T47D (cell line): ENCODE data around the gene ADGRG4.

Experiments used
- DNase-seq, 2 experiments: peaks; one replicate each; pipeline versions ENCODE4 v3.0.0 to v3.0.0-alpha.2; 2011 to 2012; ENCODE audit warnings: low read depth in 1 of 2, low spot score in 1 of 2
- JUND ChIP-seq: IDR thresholded peaks from 2 replicates; pipeline ENCODE4 v1.6.1; 2012; ENCODE audit warnings: low read depth
- in situ Hi-C: cut with HindIII; loops from 2 replicates; pipeline ENCODE4 v1.10.0; 2016; ENCODE audit warnings: low sequenced_read_pairs, low pct_unique_long_range_greater_than_20kb

Gene ADGRG4

DNA sequence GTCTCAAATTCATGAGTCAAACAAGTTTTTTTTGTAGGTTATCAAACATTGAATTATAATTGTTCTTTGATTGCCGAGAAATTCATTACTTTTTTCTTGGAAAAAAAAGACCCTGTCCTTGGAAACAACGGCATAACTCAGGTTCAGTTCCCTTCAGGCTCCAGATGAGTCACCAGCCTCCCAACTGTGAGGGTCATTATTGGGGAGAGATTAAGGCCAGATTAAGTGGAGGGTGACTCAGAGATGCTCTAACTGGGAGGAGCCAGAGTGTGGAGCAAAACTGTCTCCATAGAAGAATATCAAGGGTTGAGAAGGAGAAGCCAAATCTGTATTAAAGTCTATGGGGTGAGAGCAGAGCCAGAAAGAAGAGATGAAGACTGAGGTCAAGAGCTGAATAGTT, 9.6 kb downstream of the ADGRG4 start:
- in situ Hi-C loops = no loop called here
- no peak for TF ChIP-seq JUND
- no peak for DNase-seq

DNA sequence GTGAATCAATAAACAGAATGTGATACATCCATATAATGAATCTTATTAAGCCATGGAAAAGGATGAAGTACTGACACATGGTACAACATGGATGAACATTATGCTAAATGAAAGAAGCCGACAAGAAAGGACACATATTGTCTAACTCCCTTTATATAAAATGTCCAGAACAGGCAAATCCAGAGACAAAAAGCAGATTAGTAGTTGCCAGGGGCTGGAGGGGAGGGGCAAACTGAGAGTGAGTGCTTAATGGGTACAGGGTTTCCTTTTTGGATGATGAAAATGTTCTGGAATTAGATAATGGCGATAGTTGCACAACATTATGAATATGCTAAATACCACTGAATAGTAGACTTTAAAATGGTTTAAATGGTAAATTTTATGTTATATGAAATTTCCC, 17.4 kb downstream of the ADGRG4 start:
- no peak for DNase-seq
- no peak for TF ChIP-seq JUND
- in situ Hi-C loops = no loop called here

DNA sequence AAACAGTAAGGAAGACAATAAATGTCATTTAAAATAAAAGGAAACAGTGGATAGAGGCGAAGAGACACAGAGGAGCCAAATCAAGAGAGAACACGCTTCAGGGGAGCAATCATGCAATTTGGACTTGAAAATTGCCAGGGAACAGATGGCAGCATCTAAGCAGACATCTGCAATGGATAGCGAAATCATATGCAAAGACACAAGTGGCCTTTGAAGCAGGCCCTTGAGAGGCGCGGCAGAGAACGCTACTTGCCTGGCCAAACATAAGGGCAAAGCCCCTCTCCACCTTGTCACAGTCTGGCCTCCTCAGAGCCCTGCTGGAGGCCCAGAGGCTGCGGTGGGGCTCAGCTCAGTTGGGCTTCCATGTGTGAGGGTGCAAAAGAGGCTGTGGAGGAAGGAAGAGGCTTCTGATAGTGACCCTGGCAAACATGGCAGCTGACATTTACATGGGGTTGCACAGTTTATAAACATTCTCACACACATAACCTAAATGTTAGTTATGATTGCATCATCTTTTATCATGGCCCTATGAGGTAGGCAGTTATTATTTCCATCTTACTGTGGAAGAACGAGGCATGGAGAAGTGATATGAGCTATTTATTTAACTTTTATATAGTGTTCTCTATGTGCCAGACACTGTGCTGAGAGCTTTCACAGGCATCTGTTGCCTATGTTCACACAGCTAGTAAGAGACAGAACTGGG, 18.3 kb downstream of the ADGRG4 start:
- in situ Hi-C loops = no loop called here
- DNase-seq = no peak
- no peak for TF ChIP-seq JUND

DNA sequence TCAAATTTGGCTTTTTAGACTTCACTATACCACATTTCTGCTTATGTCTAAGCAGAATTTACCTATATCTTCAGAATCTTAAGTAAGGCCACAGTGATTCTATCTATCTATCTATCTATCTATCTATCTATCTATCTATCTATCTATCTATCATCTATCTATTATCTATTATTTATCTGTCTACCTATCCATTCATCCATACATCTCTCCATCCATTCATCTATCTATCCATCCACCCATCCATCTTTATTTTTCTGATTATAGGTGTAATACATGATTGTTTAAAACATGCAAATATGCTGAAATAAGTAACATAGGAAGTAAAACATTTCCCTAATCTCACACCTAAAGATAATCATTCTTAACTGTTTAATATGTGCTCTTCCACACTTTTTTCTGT, 18.8 kb downstream of the ADGRG4 start:
- no peak for DNase-seq
- in situ Hi-C loops = no loop called here
- TF ChIP-seq JUND = no peak

DNA sequence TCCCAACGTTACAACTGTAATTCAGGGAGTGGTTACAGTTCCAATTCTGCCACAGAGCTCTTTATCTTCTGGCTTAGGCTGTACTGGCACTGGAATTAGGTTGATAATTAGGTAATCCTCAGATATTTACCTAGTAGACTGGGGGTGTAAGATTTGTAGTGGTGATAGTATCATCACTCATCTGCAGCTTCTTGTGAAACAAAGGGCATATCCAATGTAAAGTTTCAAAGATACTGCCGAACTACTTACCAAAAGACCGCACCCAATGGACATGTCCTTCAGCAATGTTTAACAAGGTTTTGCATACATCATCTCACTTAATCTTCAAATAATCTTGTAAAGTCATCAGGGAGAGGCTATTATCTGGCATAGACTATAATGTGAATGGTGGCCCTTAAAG, 20.8 kb downstream of the ADGRG4 start:
- no peak for DNase-seq
- TF ChIP-seq JUND = no peak
- in situ Hi-C loops = no loop called here

DNA sequence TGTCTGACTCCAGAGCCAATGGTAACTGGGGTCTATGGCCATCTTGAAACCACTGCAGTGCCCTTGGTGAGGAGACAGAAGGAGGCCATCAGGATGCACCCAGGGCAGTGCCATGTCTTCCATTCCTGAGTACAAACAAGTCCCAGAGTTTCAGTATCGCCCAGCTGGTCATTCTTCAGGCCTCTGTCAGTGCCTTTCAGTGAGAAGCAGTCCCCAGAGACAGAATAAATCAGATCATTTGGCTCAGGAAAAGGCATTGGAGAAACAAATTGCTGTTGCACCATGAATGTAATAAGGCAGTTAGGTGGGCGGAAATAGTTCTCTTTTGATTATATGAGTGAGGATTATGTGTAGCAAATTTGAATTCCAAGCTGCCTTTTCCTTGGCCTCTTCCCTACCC, 21.3 kb downstream of the ADGRG4 start:
- in situ Hi-C loops = no loop called here
- no peak for DNase-seq
- TF ChIP-seq JUND = no peak

GRCh38 chrX:136325377-136325776, 24.6 kb downstream of the ADGRG4 start:
- DNase-seq = no peak
- in situ Hi-C loops = no loop called here
- TF ChIP-seq JUND = no peak

- no peak for DNase-seq
- TF ChIP-seq JUND = no peak
- in situ Hi-C loops = no loop called here
Measured at GRCh38 chrX:136328933-136329332, 28.2 kb downstream of the ADGRG4 start.

DNA sequence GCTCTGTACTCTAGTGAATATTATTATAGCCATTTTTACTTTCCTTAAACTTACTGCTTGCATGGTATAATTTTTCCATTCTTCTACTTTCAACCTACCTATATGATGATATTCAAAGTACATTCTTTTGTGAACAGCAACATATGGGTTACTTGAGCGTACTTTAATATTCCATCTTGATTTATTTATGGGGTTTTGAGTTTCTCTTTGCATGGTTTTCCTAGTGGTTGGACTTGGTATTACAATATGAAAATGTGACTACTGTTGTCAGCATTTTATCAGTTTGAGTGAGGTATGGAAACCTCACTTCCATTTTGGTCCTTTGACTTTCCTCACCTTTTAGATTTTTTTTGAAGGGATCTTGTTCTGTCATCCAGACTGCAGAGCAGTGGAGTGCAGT, 35.9 kb downstream of the ADGRG4 start:
- no peak for TF ChIP-seq JUND
- DNase-seq = no peak

DNA sequence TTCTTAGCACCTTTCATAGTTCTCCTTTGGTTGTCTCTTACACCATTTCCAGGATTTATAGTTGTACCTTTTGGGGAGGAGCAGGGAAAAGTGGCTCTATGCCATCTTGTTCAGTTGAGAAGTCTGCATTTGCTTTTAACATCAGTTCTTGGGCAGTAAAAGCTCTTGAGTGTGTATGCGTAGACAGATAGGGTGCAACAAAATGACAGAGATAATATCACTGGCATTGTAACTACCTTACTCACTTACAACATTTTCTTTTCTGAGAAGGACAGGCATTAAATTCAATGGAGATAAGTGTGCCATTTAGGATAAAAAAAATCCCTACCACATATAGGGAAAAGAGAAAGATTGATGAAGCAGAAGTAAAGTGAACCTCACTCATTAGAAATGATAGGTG, 38.9 kb downstream of the ADGRG4 start:
- no peak for TF ChIP-seq JUND
- no peak for DNase-seq
- in situ Hi-C loops = no loop called here

More for the DNA sequence above, 35.9 kb downstream of the ADGRG4 start:
- in situ Hi-C loops = no loop called here

- no peak for DNase-seq
- TF ChIP-seq JUND = no peak
- in situ Hi-C loops = no loop called here
Measured at GRCh38 chrX:136344320-136344719, 43.6 kb downstream of the ADGRG4 start.

GRCh38 chrX:136346506-136346905, 45.7 kb downstream of the ADGRG4 start:
- in situ Hi-C loops = no loop called here

DNA sequence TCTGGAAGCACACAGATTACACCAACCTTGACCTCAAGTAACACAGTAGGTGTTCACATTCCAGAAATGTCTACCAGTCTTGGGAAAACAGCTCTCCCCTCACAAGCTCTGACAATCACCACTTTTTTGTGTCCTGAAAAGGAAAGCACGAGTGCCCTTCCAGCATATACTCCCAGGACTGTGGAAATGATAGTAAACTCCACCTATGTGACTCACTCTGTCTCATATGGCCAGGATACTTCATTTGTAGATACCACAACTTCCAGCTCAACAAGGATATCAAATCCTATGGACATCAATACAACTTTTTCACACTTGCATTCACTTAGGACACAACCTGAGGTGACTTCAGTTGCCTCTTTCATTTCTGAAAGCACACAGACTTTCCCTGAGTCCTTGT, 46.9 kb downstream of the ADGRG4 start:
- no peak for TF ChIP-seq JUND
- DNase-seq = no peak
- in situ Hi-C loops = no loop called here

More at GRCh38 chrX:136346506-136346905, 45.7 kb downstream of the ADGRG4 start:
- no peak for TF ChIP-seq JUND
- DNase-seq = no peak

GRCh38 chrX:136353526-136354093, 52.8 kb downstream of the ADGRG4 start:
- TF ChIP-seq JUND = no peak
- DNase-seq = no peak
- in situ Hi-C loops = no loop called here
